ENCODE results near the gene H1-8.

H1-8 gene

GRCh38 chr3:129525341-129525968, 17.5 kb upstream of the H1-8 start:
- no peak for DNase-seq (ENCODE audit: extremely low read depth, low read depth)
- no peak for TF ChIP-seq CTCF (IDR thresholded peaks at IDR 0.05; ENCODE audit: low read depth, low read length)

- DNase-seq (ENCODE audit: extremely low read depth, low read depth): no peak
- no peak for TF ChIP-seq CTCF (IDR thresholded peaks at IDR 0.05; ENCODE audit: low read depth, low read length)
Measured at GRCh38 chr3:129526121-129526900, 16.7 kb upstream of the H1-8 start.

GRCh38 chr3:129527262-129527661, 15.7 kb upstream of the H1-8 start:
- no peak for DNase-seq (ENCODE audit: extremely low read depth, low read depth)
- no peak for TF ChIP-seq CTCF (IDR thresholded peaks at IDR 0.05; ENCODE audit: low read depth, low read length)

GRCh38 chr3:129528589-129529100, 14.3 kb upstream of the H1-8 start, which contains the start of gene RHO:
TSS of gene RHO (plus strand) at chr3:129528639. CDS start at chr3:129528734, 95 bp downstream.
- TF ChIP-seq CTCF (IDR thresholded peaks at IDR 0.05; ENCODE audit: low read depth, low read length): no peak
- no peak for DNase-seq (ENCODE audit: extremely low read depth, low read depth)

GRCh38 chr3:129529436-129530210, 13.4 kb upstream of the H1-8 start:
- TF ChIP-seq CTCF (IDR thresholded peaks at IDR 0.05; ENCODE audit: low read depth, low read length): no peak

GRCh38 chr3:129530251-129530791, 12.7 kb upstream of the H1-8 start:
- peak; percentile 20 for DNase-seq (ENCODE audit: extremely low read depth, low read depth)

More at GRCh38 chr3:129529436-129530210, 13.4 kb upstream of the H1-8 start:
- no peak for DNase-seq (ENCODE audit: extremely low read depth, low read depth)

More at GRCh38 chr3:129530251-129530791, 12.7 kb upstream of the H1-8 start:
- TF ChIP-seq CTCF (IDR thresholded peaks at IDR 0.05; ENCODE audit: low read depth, low read length): no peak

Measured in AG09319 (cell line).